HFFc6 (cell line): ENCODE data around the gene SDC3. TPM values are rescaled to one million over a fixed set of nuclear protein-coding genes. Genes with fewer than 3 reads are reported as not detected.

Experiments used
- DNase-seq: peaks from one replicate; pipeline ENCODE4 v3.0.0-alpha.2; 2018
- H3K27ac Mint-ChIP-seq: 2 replicates; pipeline ENCODE4 v1.8.0; 2020; ENCODE audit warnings: mild to moderate bottlenecking, mixed read lengths
- H3K27me3 Mint-ChIP-seq: 2 replicates; pipeline ENCODE4 v1.8.0; 2021; ENCODE audit warnings: mild to moderate bottlenecking, moderate library complexity, mixed read lengths; ENCODE audit not compliant: insufficient read depth
- H3K36me3 Mint-ChIP-seq: 2 replicates; pipeline ENCODE4 v1.8.0; 2021; ENCODE audit warnings: low read depth, mixed read lengths
- H3K4me1 Mint-ChIP-seq: 2 replicates; pipeline ENCODE4 v1.8.0; 2020; ENCODE audit warnings: low read depth, mixed read lengths
- H3K4me3 Mint-ChIP-seq: 2 replicates; pipeline ENCODE4 v1.8.0; 2020; ENCODE audit warnings: mild to moderate bottlenecking, moderate library complexity, mixed read lengths
- H3K9me3 Mint-ChIP-seq: 2 replicates; pipeline ENCODE4 v1.8.0; 2020; ENCODE audit warnings: mild to moderate bottlenecking, mixed read lengths
- CTCF ChIP-seq: fragments of 200-600 bp; sonication (generic); IDR thresholded peaks from 2 replicates; pipeline ENCODE4 v1.5.0; 2021; ENCODE audit warnings: antibody characterized with exemption, mild to moderate bottlenecking
- total RNA-seq, 6 experiments: library from RNA; stranded (reverse); fragmentation: NEBNext Ultra II Directional; extraction: Animal tissue kit (Norgen Biotek cat#: 25700); gene quantifications; 2 replicates in 1 of 6; 3 replicates in 5 of 6; pipeline ENCODE4 v1.2.3, GENCODE V29; 2021

SDC3 gene
- total RNA-seq, 6 experiments from 2014 or later: 50.9 to 60.5 (median 56.7) TPM

GRCh38 chr1:30903343-30904034, 5.1 kb downstream of the SDC3 start:
- no peak for TF ChIP-seq CTCF

GRCh38 chr1:30902593-30903290, 5.8 kb downstream of the SDC3 start:
- Mint-ChIP-seq H3K4me3 (no peak overlapping the region), H3K27ac (peak overlapping the region; percentile 65), H3K36me3 (no peaks in the 10 kb centered on the region), H3K27me3 (peaks cover 1% of the 10 kb centered on the region; the same call in 1 of the 2 replicates), H3K9me3 (no peaks in the 10 kb centered on the region), H3K4me1 (peaks cover 49% of the 10 kb centered on the region)
- TF ChIP-seq CTCF: no peak
- DNase-seq: no peak

More at GRCh38 chr1:30903343-30904034, 5.1 kb downstream of the SDC3 start:
- no peaks in the 10 kb centered on the region for H3K9me3 Mint-ChIP-seq
- peaks cover 50% of the 10 kb centered on the region for H3K4me1 Mint-ChIP-seq
- H3K27ac Mint-ChIP-seq: peak overlapping the region; percentile 65
- no peaks in the 10 kb centered on the region for H3K36me3 Mint-ChIP-seq
- H3K4me3 Mint-ChIP-seq: no peak overlapping the region
- no peak for DNase-seq
- H3K27me3 Mint-ChIP-seq: peaks cover 1% of the 10 kb centered on the region; the same call in 1 of the 2 replicates

GRCh38 chr1:30901798-30902581, 6.6 kb downstream of the SDC3 start:
- Mint-ChIP-seq H3K36me3 (no peaks in the 10 kb centered on the region), H3K4me3 (no peak overlapping the region), H3K27ac (peak overlapping the region; percentile 65), H3K4me1 (peaks cover 43% of the 10 kb centered on the region), H3K9me3 (no peaks in the 10 kb centered on the region), H3K27me3 (peaks cover 1% of the 10 kb centered on the region; the same call in 1 of the 2 replicates)
- no peak for DNase-seq
- TF ChIP-seq CTCF: no peak

- no peak for TF ChIP-seq CTCF
- no peak for DNase-seq
- H3K9me3 Mint-ChIP-seq: no peaks in the 10 kb centered on the region
- H3K27me3 Mint-ChIP-seq: peaks cover 2% of the 10 kb centered on the region
- no peaks in the 10 kb centered on the region for H3K36me3 Mint-ChIP-seq
- H3K4me3 Mint-ChIP-seq: no peak overlapping the region
- peaks cover 43% of the 10 kb centered on the region for H3K4me1 Mint-ChIP-seq
- peak overlapping the region; percentile 60; the same call in 1 of the 2 replicates for H3K27ac Mint-ChIP-seq
Measured at GRCh38 chr1:30900931-30901560, 7.5 kb downstream of the SDC3 start.

GRCh38 chr1:30900486-30900885, 8.1 kb downstream of the SDC3 start:
- TF ChIP-seq CTCF: no peak
- H3K4me1 Mint-ChIP-seq: peaks cover 37% of the 10 kb centered on the region
- H3K9me3 Mint-ChIP-seq: no peaks in the 10 kb centered on the region
- H3K36me3 Mint-ChIP-seq: no peaks in the 10 kb centered on the region
- H3K27ac Mint-ChIP-seq: no peak overlapping the region
- no peak overlapping the region for H3K4me3 Mint-ChIP-seq
- peaks cover 4% of the 10 kb centered on the region for H3K27me3 Mint-ChIP-seq
- DNase-seq: no peak
